Measurements from ENCODE around the gene PARD3.
"Not testable (repeated sequence)": the region's sequence is repeated elsewhere in the genome, so short reads cannot be mapped to it uniquely, and the experiment has no call there.

PARD3 gene

DNA sequence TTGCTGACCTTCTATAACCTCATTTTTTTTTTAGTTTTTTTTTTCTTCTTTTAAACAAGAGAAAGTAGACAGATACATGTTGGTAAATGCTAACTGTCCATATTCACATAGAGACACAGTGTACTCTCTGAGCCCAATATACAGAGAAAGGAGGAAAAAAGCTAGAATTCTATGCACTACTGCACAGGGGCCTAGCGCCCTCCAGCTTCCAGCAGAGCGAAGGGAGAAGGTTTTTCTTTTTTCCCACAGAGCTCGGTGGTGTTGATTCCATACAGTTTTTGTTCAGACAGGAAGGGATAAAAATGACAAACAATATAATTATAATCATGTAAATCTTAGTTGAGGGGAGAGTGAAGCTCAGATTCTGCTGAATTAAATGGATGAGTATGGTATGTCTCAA is 423.9 kb downstream of the PARD3 start:
- H4K20me1 ChIP-seq (ENCODE audit: insufficient read depth, low read length, poor library complexity, severe bottlenecking); H3K9me2 ChIP-seq (replicated peaks; ENCODE audit: low read depth, low read length); H3K4me1 ChIP-seq (ENCODE audit: insufficient read depth, low read length, poor library complexity, severe bottlenecking); H3K9ac ChIP-seq (ENCODE audit: low read depth, low read length, poor library complexity, severe bottlenecking); H3K36me3 ChIP-seq (ENCODE audit: insufficient read depth, low read length); H3K79me2 ChIP-seq (ENCODE audit: insufficient read depth, low read length); H2AFZ ChIP-seq (ENCODE audit: low read length); H3K9me3 ChIP-seq (ENCODE audit: insufficient read depth, low read depth, low read length); H3K4me2 ChIP-seq (ENCODE audit: low read depth, low read length, poor library complexity, severe bottlenecking); H3F3A ChIP-seq (ENCODE audit: low read depth); H3K27me3 ChIP-seq (ENCODE audit: insufficient read depth, low read length, poor library complexity, severe bottlenecking); H3K4me3 ChIP-seq (ENCODE audit: low read length, poor library complexity, severe bottlenecking): not testable (repeated sequence)
- TF ChIP-seq, protein P1, sequence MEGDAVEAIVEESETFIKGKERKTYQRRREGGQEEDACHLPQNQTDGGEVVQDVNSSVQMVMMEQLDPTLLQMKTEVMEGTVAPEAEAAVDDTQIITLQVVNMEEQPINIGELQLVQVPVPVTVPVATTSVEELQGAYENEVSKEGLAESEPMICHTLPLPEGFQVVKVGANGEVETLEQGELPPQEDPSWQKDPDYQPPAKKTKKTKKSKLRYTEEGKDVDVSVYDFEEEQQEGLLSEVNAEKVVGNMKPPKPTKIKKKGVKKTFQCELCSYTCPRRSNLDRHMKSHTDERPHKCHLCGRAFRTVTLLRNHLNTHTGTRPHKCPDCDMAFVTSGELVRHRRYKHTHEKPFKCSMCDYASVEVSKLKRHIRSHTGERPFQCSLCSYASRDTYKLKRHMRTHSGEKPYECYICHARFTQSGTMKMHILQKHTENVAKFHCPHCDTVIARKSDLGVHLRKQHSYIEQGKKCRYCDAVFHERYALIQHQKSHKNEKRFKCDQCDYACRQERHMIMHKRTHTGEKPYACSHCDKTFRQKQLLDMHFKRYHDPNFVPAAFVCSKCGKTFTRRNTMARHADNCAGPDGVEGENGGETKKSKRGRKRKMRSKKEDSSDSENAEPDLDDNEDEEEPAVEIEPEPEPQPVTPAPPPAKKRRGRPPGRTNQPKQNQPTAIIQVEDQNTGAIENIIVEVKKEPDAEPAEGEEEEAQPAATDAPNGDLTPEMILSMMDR (conservative IDR thresholded peaks at IDR 0.05; ENCODE audit: low read length), result peak; percentile 61

DNA sequence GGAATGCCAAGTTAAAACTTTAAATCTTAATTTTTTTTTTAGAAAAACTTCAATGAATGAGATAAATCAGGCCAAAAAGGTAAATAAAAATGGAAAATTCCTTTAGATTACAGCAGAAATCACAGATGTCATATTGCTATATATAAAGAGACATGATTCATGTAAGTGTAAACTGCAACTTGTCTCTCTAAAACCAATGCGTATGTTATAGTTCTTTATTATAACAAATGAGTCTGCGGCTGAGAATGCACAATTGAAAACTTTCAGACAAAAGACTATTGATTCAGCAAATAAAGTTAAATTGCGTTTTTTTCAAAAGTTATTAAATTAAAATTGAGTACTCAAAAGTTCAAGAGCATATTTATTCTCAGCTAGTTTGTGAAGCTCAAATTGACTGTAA is 425.3 kb downstream of the PARD3 start:
- Histone ChIP-seq H3K9ac (ENCODE audit: low read depth, low read length, poor library complexity, severe bottlenecking) (no peak overlapping the region), H3F3A (ENCODE audit: low read depth) (no peaks in the 10 kb centered on the region), H3K27me3 (ENCODE audit: insufficient read depth, low read length, poor library complexity, severe bottlenecking) (no peaks in the 10 kb centered on the region), H3K36me3 (ENCODE audit: insufficient read depth, low read length) (no peaks in the 10 kb centered on the region), H3K4me2 (ENCODE audit: low read depth, low read length, poor library complexity, severe bottlenecking) (no peak overlapping the region), H2AFZ (ENCODE audit: low read length) (no peak overlapping the region), H4K20me1 (ENCODE audit: insufficient read depth, low read length, poor library complexity, severe bottlenecking) (no peaks in the 10 kb centered on the region), H3K9me2 (replicated peaks; ENCODE audit: low read depth, low read length) (no peaks in the 10 kb centered on the region), H3K4me3 (ENCODE audit: low read length, poor library complexity, severe bottlenecking) (no peak overlapping the region), H3K4me1 (ENCODE audit: insufficient read depth, low read length, poor library complexity, severe bottlenecking) (no peaks in the 10 kb centered on the region), H3K9me3 (ENCODE audit: insufficient read depth, low read depth, low read length) (no peaks in the 10 kb centered on the region), H3K79me2 (ENCODE audit: insufficient read depth, low read length) (no peaks in the 10 kb centered on the region)
- no peak for TF ChIP-seq EZH2phosphoT487 (IDR thresholded peaks at IDR 0.05; ENCODE audit: borderline replicate concordance)
- TF ChIP-seq, protein P1 (conservative IDR thresholded peaks at IDR 0.05; ENCODE audit: low read length), result no peak

DNA sequence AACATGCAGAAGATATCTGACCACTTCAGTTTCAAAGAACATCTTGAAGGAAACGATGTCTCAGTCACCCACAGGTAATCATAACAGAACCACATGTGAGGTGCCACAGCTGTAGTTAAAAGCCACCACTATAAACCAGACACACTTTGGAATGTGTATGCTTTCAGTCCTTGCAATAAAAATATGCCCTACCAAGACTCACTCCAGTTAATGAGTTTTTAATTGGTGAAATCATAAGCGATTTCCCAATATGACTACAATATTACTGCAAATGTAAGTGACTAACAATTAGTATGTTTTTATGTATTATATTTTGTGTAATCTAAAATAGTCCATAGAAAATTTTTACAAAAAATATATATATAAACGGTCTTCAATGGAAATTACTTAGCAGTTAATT is 428.2 kb downstream of the PARD3 start:
- Histone ChIP-seq H2AFZ (ENCODE audit: low read length) (no peak overlapping the region), H3K9me3 (ENCODE audit: insufficient read depth, low read depth, low read length) (no peaks in the 10 kb centered on the region), H3F3A (ENCODE audit: low read depth) (no peaks in the 10 kb centered on the region), H3K79me2 (ENCODE audit: insufficient read depth, low read length) (no peaks in the 10 kb centered on the region), H3K9me2 (replicated peaks; ENCODE audit: low read depth, low read length) (no peaks in the 10 kb centered on the region), H3K27me3 (ENCODE audit: insufficient read depth, low read length, poor library complexity, severe bottlenecking) (no peaks in the 10 kb centered on the region), H3K4me2 (ENCODE audit: low read depth, low read length, poor library complexity, severe bottlenecking) (no peak overlapping the region), H4K20me1 (ENCODE audit: insufficient read depth, low read length, poor library complexity, severe bottlenecking) (no peaks in the 10 kb centered on the region), H3K4me1 (ENCODE audit: insufficient read depth, low read length, poor library complexity, severe bottlenecking) (no peaks in the 10 kb centered on the region), H3K4me3 (ENCODE audit: low read length, poor library complexity, severe bottlenecking) (no peak overlapping the region), H3K36me3 (ENCODE audit: insufficient read depth, low read length) (peaks cover 9% of the 10 kb centered on the region; the same call in 1 of the 2 replicates), H3K9ac (ENCODE audit: low read depth, low read length, poor library complexity, severe bottlenecking) (no peak overlapping the region)
- no peak for TF ChIP-seq EZH2phosphoT487 (IDR thresholded peaks at IDR 0.05; ENCODE audit: borderline replicate concordance)
- TF ChIP-seq, protein P1 (conservative IDR thresholded peaks at IDR 0.05; ENCODE audit: low read length), result no peak

All from Loucy (cell line).